Limb (tissue), 2 donors: ENCODE data around the gene METTL21C.

Experiments
- DNase-seq, 2 donors: peaks; one replicate each; pipeline ENCODE4 v3.0.0-alpha.2; 2016; ENCODE audit errors: extremely low spot score in 2 of 2

Gene METTL21C

GRCh38 chr13:102694937-102695336, at the start of gene METTL21C:
Gene METTL21C (minus strand): TSS chr13:102695044. CDS start chr13:102694498, 546 bp downstream.
- DNase-seq = no peak

- no peak for DNase-seq
Measured at GRCh38 chr13:102742506-102742905, 47.7 kb upstream of the METTL21C start.

GRCh38 chr13:102742101-102742500, 47.3 kb upstream of the METTL21C start:
- DNase-seq = no peak

- no peak for DNase-seq
Measured at GRCh38 chr13:102729560-102730270, 34.9 kb upstream of the METTL21C start.

- DNase-seq = no peak
Measured at GRCh38 chr13:102726430-102726829, 31.6 kb upstream of the METTL21C start.

GRCh38 chr13:102724923-102725322, 30.1 kb upstream of the METTL21C start:
- peak in 1 of 2 donors; percentile 34 for DNase-seq

GRCh38 chr13:102721800-102722231, 27.0 kb upstream of the METTL21C start:
- no peak for DNase-seq

- DNase-seq = no peak
Measured at GRCh38 chr13:102718746-102719145, 23.9 kb upstream of the METTL21C start.

- no peak for DNase-seq
Measured at GRCh38 chr13:102715447-102715846, 20.6 kb upstream of the METTL21C start.

GRCh38 chr13:102710261-102710679, 15.4 kb upstream of the METTL21C start:
- no peak for DNase-seq

GRCh38 chr13:102709536-102709935, 14.7 kb upstream of the METTL21C start:
- DNase-seq = no peak

GRCh38 chr13:102708991-102709390, 14.1 kb upstream of the METTL21C start:
- no peak for DNase-seq

GRCh38 chr13:102708211-102708610, 13.4 kb upstream of the METTL21C start:
- no peak for DNase-seq

- peak in 1 of 2 donors; percentile 20 for DNase-seq
Measured at GRCh38 chr13:102707467-102707866, 12.6 kb upstream of the METTL21C start.

- DNase-seq = no peak
Measured at GRCh38 chr13:102704238-102705058, 9.6 kb upstream of the METTL21C start.

GRCh38 chr13:102703726-102704035, 8.8 kb upstream of the METTL21C start:
- DNase-seq = no peak

GRCh38 chr13:102702965-102703725, 8.3 kb upstream of the METTL21C start:
- no peak for DNase-seq

- DNase-seq = no peak
Measured at GRCh38 chr13:102701331-102701730, 6.5 kb upstream of the METTL21C start.

GRCh38 chr13:102700088-102701031, 5.5 kb upstream of the METTL21C start:
- peak in 1 of 2 donors; percentile 47 for DNase-seq

- DNase-seq = no peak
Measured at GRCh38 chr13:102699504-102699903, 4.7 kb upstream of the METTL21C start.

GRCh38 chr13:102698649-102698980, 3.8 kb upstream of the METTL21C start:
- DNase-seq = no peak
